ENCODE data around the gene KCNJ10. TPM values are rescaled to one million over a fixed set of nuclear protein-coding genes. Genes with fewer than 3 reads are reported as not detected.

KCNJ10 gene
- total and polyA plus RNA-seq, 4 experiments from 2014 or later = 0.08 TPM; not detected in 3

DNA sequence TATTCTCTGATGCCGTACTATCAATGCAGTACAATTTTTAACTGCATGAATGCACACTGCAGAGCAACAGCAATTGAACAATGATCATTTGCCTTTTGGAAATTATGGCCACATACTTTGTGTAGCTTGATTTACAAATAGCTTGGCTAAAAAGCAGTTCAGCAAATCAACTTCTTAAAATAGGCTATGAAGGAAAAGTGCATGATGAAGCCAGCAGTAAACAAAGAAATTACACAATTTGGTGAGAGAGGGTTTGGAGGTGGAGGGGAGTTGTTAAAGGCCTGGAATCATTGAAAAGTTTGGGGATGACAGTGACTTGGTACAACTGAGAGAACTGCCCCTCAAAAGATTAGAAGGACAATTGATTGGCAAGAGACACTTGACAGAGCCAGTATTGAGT, 44.6 kb downstream of the KCNJ10 start:
- H3K27me3 ChIP-seq (ENCODE audit: insufficient read depth, low read length) = no peaks in the 10 kb centered on the region
- H3K27ac Mint-ChIP-seq = peak overlapping the region in 1 of 7 donors; percentile 20

GRCh38 chr1:160024195-160024905, 45.6 kb downstream of the KCNJ10 start:
- Histone ChIP-seq H3K36me3 (ENCODE audit: insufficient read depth, low read length) (no peaks in the 10 kb centered on the region), H3K4me1 (ENCODE audit: insufficient read depth, low read length) (peaks cover 8% of the 10 kb centered on the region), H3K27ac (ENCODE audit: low read depth, low read length) (no peak overlapping the region), H3K9me3 (ENCODE audit: control insufficient read depth in 1 of 2, low read length in 2 of 2) (no peaks in the 10 kb centered on the region), H3K27me3 (ENCODE audit: insufficient read depth, low read length) (no peaks in the 10 kb centered on the region), H3K4me3 (ENCODE audit: low read length in 2 of 2) (no peak overlapping the region)
- Mint-ChIP-seq H3K9me3 (no peaks in the 10 kb centered on the region), H3K4me1 (peaks cover 4 to 15% (median 9%) of the 10 kb centered on the region in 4 donors), H3K36me3 (peaks cover 6 to 7% of the 10 kb centered on the region in 2 donors), H3K27ac (peak overlapping the region in 2 of 7 donors; percentile 42 to 59), H3K4me3 (no peak overlapping the region), H3K27me3 (no peaks in the 10 kb centered on the region)
- ChIA-PET CTCF (ENCODE audit: partially characterized antibody) (interaction anchor here (1.2 to 1.5 kb wide), 3 partner anchors 17 to 22 kb away, joined by 3 to 7 read pairs (median 5); no protein-coding TSS in a partner anchor), POLR2A (ENCODE audit: partially characterized antibody) (no interaction called here)
- DNase-seq = no peak
- intact Hi-C loops (cut with micrococcal nuclease) = no loop called here

More for the DNA sequence above, 44.6 kb downstream of the KCNJ10 start:
- H3K9me3 Mint-ChIP-seq = no peaks in the 10 kb centered on the region
- no peaks in the 10 kb centered on the region for H3K36me3 ChIP-seq (ENCODE audit: insufficient read depth, low read length)
- no peak for DNase-seq
- H3K27ac ChIP-seq (ENCODE audit: low read depth, low read length) = no peak overlapping the region
- peaks cover 6 to 7% of the 10 kb centered on the region in 2 donors for H3K36me3 Mint-ChIP-seq
- H3K4me3 Mint-ChIP-seq = no peak overlapping the region
- no peaks in the 10 kb centered on the region for H3K27me3 Mint-ChIP-seq
- POLR2A ChIA-PET (ENCODE audit: partially characterized antibody) = no interaction called here
- H3K9me3 ChIP-seq (ENCODE audit: control insufficient read depth in 1 of 2, low read length in 2 of 2) = no peaks in the 10 kb centered on the region
- CTCF ChIA-PET (ENCODE audit: partially characterized antibody) = interaction anchor here (1.2 to 1.5 kb wide), 2 partner anchors 20 to 21 kb away, joined by 3 to 5 read pairs; no protein-coding TSS in a partner anchor
- H3K4me1 Mint-ChIP-seq = peaks cover 9 to 22% (median 11%) of the 10 kb centered on the region in 4 donors
- intact Hi-C loops (cut with micrococcal nuclease) = no loop called here
- H3K4me1 ChIP-seq (ENCODE audit: insufficient read depth, low read length) = peaks cover 14% of the 10 kb centered on the region
- H3K4me3 ChIP-seq (ENCODE audit: low read length in 2 of 2) = no peak overlapping the region

DNA sequence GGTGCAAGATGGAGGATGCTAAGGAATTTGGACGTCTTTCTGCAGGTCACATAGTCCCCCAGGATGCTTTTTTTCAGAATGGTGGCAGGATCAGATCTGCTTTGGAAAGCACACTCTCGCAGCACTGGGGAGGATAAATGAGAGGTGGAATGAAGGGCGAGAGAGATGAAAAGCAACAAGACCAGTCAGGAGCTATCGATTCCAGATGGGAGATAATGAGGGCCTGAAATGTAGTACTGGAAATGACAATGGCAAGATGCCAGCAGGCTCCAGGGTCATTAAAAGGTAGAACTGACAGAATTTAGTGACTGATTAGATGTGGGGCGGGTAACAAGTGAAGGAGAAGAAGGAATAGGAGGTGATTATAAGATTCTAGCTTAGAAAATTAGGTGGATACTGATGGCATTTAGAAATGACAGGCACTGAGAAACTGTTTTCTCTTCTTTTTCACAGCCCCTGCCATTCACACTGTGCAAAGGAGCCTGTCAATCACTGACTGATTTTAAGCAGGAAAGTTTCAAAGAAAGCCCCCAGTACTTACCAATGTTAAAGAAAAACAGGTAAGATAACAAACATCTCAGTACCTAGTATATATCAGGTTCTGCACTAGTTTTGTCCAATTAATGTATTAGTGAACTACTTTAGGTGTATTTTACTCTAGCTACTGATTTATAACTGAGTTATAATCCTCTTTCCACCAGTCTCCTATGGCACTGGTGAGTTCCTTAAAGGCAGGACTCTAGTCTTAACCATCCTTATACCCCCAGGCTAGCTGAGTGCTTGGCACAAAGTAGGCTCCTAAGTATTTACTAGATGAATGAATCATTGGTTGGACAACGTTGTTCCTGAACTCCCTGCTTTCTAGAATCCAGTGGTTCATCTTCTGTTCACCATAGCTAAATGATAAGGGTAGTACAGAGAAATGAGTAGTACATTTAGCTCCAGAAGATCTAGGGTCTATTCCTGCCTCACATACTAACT, 47.3 kb downstream of the KCNJ10 start:
- Mint-ChIP-seq H3K27me3 (no peaks in the 10 kb centered on the region), H3K27ac (no peak overlapping the region), H3K4me3 (no peak overlapping the region), H3K36me3 (peaks cover 6 to 7% of the 10 kb centered on the region in 2 donors), H3K9me3 (no peaks in the 10 kb centered on the region), H3K4me1 (peaks cover 4 to 7% (median 4%) of the 10 kb centered on the region in 4 donors)
- ChIA-PET POLR2A (ENCODE audit: partially characterized antibody) (interaction anchor here (0.6 kb wide), 1 partner anchor 97 kb away, joined by 3 read pairs; the partner anchor contains the start of gene TAGLN2), CTCF (ENCODE audit: partially characterized antibody) (interaction anchor here (0.8 to 1.7 kb wide), 2 partner anchors 17 to 23 kb away, joined by 4 to 11 read pairs; no protein-coding TSS in a partner anchor)
- Histone ChIP-seq H3K27ac (ENCODE audit: low read depth, low read length) (no peak overlapping the region), H3K9me3 (ENCODE audit: control insufficient read depth in 1 of 2, low read length in 2 of 2) (no peaks in the 10 kb centered on the region), H3K4me1 (ENCODE audit: insufficient read depth, low read length) (no peaks in the 10 kb centered on the region), H3K27me3 (ENCODE audit: insufficient read depth, low read length) (no peaks in the 10 kb centered on the region), H3K36me3 (ENCODE audit: insufficient read depth, low read length) (no peaks in the 10 kb centered on the region), H3K4me3 (ENCODE audit: low read length in 2 of 2) (no peak overlapping the region)
- intact Hi-C loops (cut with micrococcal nuclease) = no loop called here
- DNase-seq = no peak

DNA sequence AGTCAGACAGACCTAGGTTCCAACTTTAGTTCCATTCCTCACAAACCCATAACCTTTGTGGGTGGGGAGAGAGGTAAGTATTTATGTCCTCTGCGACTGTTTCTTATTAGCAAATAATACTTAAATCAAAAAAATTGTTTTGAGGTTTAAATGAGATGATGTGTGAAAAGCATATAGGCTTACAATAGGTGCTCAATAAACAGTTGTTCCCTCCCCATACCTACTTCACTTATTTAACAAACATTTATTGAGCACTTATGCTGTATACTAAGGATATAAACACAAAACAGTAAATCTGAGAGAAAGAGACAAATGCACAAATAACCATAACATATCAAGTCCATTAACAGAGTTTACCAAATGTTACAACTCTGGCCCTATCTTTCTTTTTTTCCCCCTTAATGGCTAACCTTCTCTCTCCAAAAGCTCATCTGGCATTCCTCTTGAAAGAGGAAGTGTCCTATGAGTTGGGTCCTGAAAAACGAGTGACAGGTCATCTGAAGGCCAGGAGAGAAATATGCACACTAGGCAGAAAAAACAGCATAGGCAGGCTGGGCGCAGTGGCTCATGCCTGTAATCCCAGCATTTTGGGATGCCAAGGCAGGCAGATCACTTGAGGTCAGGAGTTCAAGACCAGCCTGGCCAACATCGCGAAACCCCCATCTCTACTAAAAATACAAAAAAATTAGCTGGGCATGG, 48.4 kb downstream of the KCNJ10 start:
- Mint-ChIP-seq H3K4me3 (no peak overlapping the region), H3K9me3 (no peaks in the 10 kb centered on the region), H3K36me3 (peaks cover 2 to 7% of the 10 kb centered on the region in 2 donors), H3K4me1 (peaks cover 0 to 4% (median 0%) of the 10 kb centered on the region in 4 donors), H3K27ac (no peak overlapping the region), H3K27me3 (peaks cover 2 to 3% of the 10 kb centered on the region in 2 donors)
- POLR2A ChIA-PET (ENCODE audit: partially characterized antibody) = no interaction called here
- CTCF ChIA-PET (ENCODE audit: partially characterized antibody) = interaction anchor here (1.7 kb wide), 1 partner anchor 16 kb away, joined by 11 read pairs; no protein-coding TSS in a partner anchor
- Histone ChIP-seq H3K4me1 (ENCODE audit: insufficient read depth, low read length) (no peaks in the 10 kb centered on the region), H3K36me3 (ENCODE audit: insufficient read depth, low read length) (no peaks in the 10 kb centered on the region), H3K4me3 (ENCODE audit: low read length in 2 of 2) (no peak overlapping the region), H3K27ac (ENCODE audit: low read depth, low read length) (no peak overlapping the region), H3K9me3 (ENCODE audit: control insufficient read depth in 1 of 2, low read length in 2 of 2) (no peaks in the 10 kb centered on the region), H3K27me3 (ENCODE audit: insufficient read depth, low read length) (no peaks in the 10 kb centered on the region)
- no peak for DNase-seq
- intact Hi-C loops (cut with micrococcal nuclease) = no loop called here

GRCh38 chr1:160020196-160020595, 49.8 kb downstream of the KCNJ10 start:
- no peak overlapping the region for H3K27ac Mint-ChIP-seq
- H3K36me3 ChIP-seq (ENCODE audit: insufficient read depth, low read length) = no peaks in the 10 kb centered on the region
- POLR2A ChIA-PET (ENCODE audit: partially characterized antibody) = interaction anchor here (1.4 kb wide), 1 partner anchor 11 kb away, joined by 5 read pairs; the partner anchor contains the start of gene PIGM
- H3K4me1 ChIP-seq (ENCODE audit: insufficient read depth, low read length) = no peaks in the 10 kb centered on the region
- peaks cover 2 to 3% of the 10 kb centered on the region in 2 donors for H3K27me3 Mint-ChIP-seq
- H3K9me3 ChIP-seq (ENCODE audit: control insufficient read depth in 1 of 2, low read length in 2 of 2) = no peaks in the 10 kb centered on the region
- intact Hi-C loops (cut with micrococcal nuclease) = no loop called here
- no peaks in the 10 kb centered on the region for H3K27me3 ChIP-seq (ENCODE audit: insufficient read depth, low read length)
- CTCF ChIA-PET (ENCODE audit: partially characterized antibody) = interaction anchor here (1.3 to 6.5 kb wide), 2 partner anchors 13 to 14 kb away, joined by 3 to 58 read pairs; no protein-coding TSS in a partner anchor
- H3K36me3 Mint-ChIP-seq = peaks cover 0 to under 1% of the 10 kb centered on the region in 2 donors
- no peak overlapping the region for H3K27ac ChIP-seq (ENCODE audit: low read depth, low read length)
- no peak overlapping the region for H3K4me3 Mint-ChIP-seq
- no peak for DNase-seq
- H3K4me3 ChIP-seq (ENCODE audit: low read length in 2 of 2) = no peak overlapping the region
- H3K9me3 Mint-ChIP-seq = no peaks in the 10 kb centered on the region
- no peaks in the 10 kb centered on the region for H3K4me1 Mint-ChIP-seq

- Histone ChIP-seq H3K9me3 (ENCODE audit: control insufficient read depth in 1 of 2, low read length in 2 of 2) (no peaks in the 10 kb centered on the region), H3K4me1 (ENCODE audit: insufficient read depth, low read length) (no peaks in the 10 kb centered on the region), H3K36me3 (ENCODE audit: insufficient read depth, low read length) (no peaks in the 10 kb centered on the region), H3K27ac (ENCODE audit: low read depth, low read length) (no peak overlapping the region), H3K27me3 (ENCODE audit: insufficient read depth, low read length) (no peaks in the 10 kb centered on the region), H3K4me3 (ENCODE audit: low read length in 2 of 2) (no peak overlapping the region)
- H3K4me3 Mint-ChIP-seq = no peak overlapping the region
- no peak for DNase-seq
- intact Hi-C loops (cut with micrococcal nuclease) = no loop called here
- POLR2A ChIA-PET (ENCODE audit: partially characterized antibody) = no interaction called here
- H3K27ac Mint-ChIP-seq = no peak overlapping the region
- no peaks in the 10 kb centered on the region for H3K9me3 Mint-ChIP-seq
- CTCF ChIA-PET (ENCODE audit: partially characterized antibody) = interaction anchor here (1.0 to 6.5 kb wide), 3 partner anchors 10 to 66 kb away, joined by 3 to 58 read pairs (median 6); no protein-coding TSS in a partner anchor
- H3K27me3 Mint-ChIP-seq = peaks cover 2 to 3% of the 10 kb centered on the region in 2 donors
- no peaks in the 10 kb centered on the region for H3K4me1 Mint-ChIP-seq
- no peaks in the 10 kb centered on the region for H3K36me3 Mint-ChIP-seq
Measured at GRCh38 chr1:160018900-160019299, 51.1 kb downstream of the KCNJ10 start.

Measured in CD4-positive, alpha-beta memory T cell (primary cell).